ENCODE measurements around the gene FAM237A.

- no peak for TF ChIP-seq MXI1 (IDR thresholded peaks at IDR 0.05; ENCODE audit: low read depth, low read length)
- no peak for TF ChIP-seq FOXM1 (IDR thresholded peaks at IDR 0.05; ENCODE audit: low read depth)
- TF ChIP-seq RFX5 (IDR thresholded peaks at IDR 0.05; ENCODE audit: low read length): no peak
- no peak for TF ChIP-seq CTCF (IDR thresholded peaks at IDR 0.05)
- TF ChIP-seq POLR2AphosphoS5 (IDR thresholded peaks at IDR 0.05; ENCODE audit: low read depth, low read length): no peak
- TF ChIP-seq PBX3 (IDR thresholded peaks at IDR 0.05): no peak
- no peak for TF ChIP-seq NRF1 (IDR thresholded peaks at IDR 0.05; ENCODE audit: low read depth, low read length)
- TF ChIP-seq EZH2phosphoT487 (IDR thresholded peaks at IDR 0.05; ENCODE audit: borderline replicate concordance, low read depth): no peak
- no peak for TF ChIP-seq SMC3 (IDR thresholded peaks at IDR 0.05; ENCODE audit: low read depth, low read length)
- no peak for TF ChIP-seq NFIC (IDR thresholded peaks at IDR 0.05; ENCODE audit: borderline replicate concordance)
These were observed 7.3 kb upstream of the FAM237A start for GRCh38 chr2:206635015-206635414.

Data from SK-N-SH (cell line).